Lower lobe of right lung (tissue), 2 donors: ENCODE results near the gene AFF3. TPM values are rescaled to one million over a fixed set of nuclear protein-coding genes. Genes with fewer than 3 reads are reported as not detected.

ENCODE experiments used
- ATAC-seq, 2 donors: fragments of 200-7000 bp; cut with Tn5 transposase; one replicate each; pipeline ENCODE4 v1.9.1; 2020 to 2022; ENCODE audit warnings: mild to moderate bottlenecking in 2 of 2, moderate library complexity in 2 of 2
- DNase-seq: peaks from one replicate; pipeline ENCODE4 v3.0.0-alpha.2; 2020
- H3K27ac ChIP-seq: fragments of 200-600 bp; one replicate; pipeline ENCODE4 v1.8.0; 2022
- H3K27me3 ChIP-seq: fragments of 200-600 bp; one replicate; pipeline ENCODE4 v1.8.0; 2022; ENCODE audit warnings: low read depth
- H3K36me3 ChIP-seq: fragments of 200-600 bp; one replicate; pipeline ENCODE4 v1.8.0; 2022; ENCODE audit warnings: mild to moderate bottlenecking
- H3K4me1 ChIP-seq: fragments of 200-600 bp; one replicate; pipeline ENCODE4 v1.8.0; 2022
- H3K4me3 ChIP-seq: fragments of 200-600 bp; one replicate; pipeline ENCODE4 v1.8.0; 2022; ENCODE audit warnings: mild to moderate bottlenecking
- H3K9me3 ChIP-seq: fragments of 200-600 bp; one replicate; pipeline ENCODE4 v1.8.0; 2022
- CTCF ChIP-seq: fragments of 200-600 bp; IDR thresholded peaks from one replicate; pipeline ENCODE4 v1.8.0; 2022; ENCODE audit warnings: antibody characterized with exemption, mild to moderate bottlenecking
- intact Hi-C: fragments of 100-400 bp; cut with DNase I; formaldehyde crosslinking; loops from one replicate; pipeline ENCODE4 v1.11.0; 2022
- total RNA-seq: library from RNA; stranded (reverse); fragmentation: NEBNext Ultra II Directional; extraction: Animal tissue kit (Norgen Biotek cat#: 25700); gene quantifications from one replicate; pipeline ENCODE4 v1.2.1, GENCODE V29; 2021
- donor health status: DM: no; HTN: yes; CAD: no; lungs with severe emphysema.

Gene AFF3
- total RNA-seq, 1 donor from 2014 or later: 57.3 TPM

GRCh38 chr2:100036793-100037192 is 105.6 kb downstream of the AFF3 start:
- no peak for TF ChIP-seq CTCF
- DNase-seq (no peak), ATAC-seq (no peak)
- no peaks in the 10 kb centered on the region for H3K36me3 ChIP-seq
- intact Hi-C loops: no loop called here
- H3K27ac ChIP-seq: no peak overlapping the region
- no peak overlapping the region for H3K4me3 ChIP-seq
- no peaks in the 10 kb centered on the region for H3K9me3 ChIP-seq
- no peaks in the 10 kb centered on the region for H3K27me3 ChIP-seq
- H3K4me1 ChIP-seq: peaks cover 7% of the 10 kb centered on the region

- H3K27ac ChIP-seq: no peak overlapping the region
- no peaks in the 10 kb centered on the region for H3K36me3 ChIP-seq
- H3K27me3 ChIP-seq: no peaks in the 10 kb centered on the region
- no peak overlapping the region for H3K4me3 ChIP-seq
- no peak for DNase-seq
- peaks cover 7% of the 10 kb centered on the region for H3K4me1 ChIP-seq
- ATAC-seq: no peak
- no peak for TF ChIP-seq CTCF
- intact Hi-C loops: no loop called here
- no peaks in the 10 kb centered on the region for H3K9me3 ChIP-seq
Measured at GRCh38 chr2:100036026-100036425, 106.4 kb downstream of the AFF3 start.

GRCh38 chr2:100034431-100034830 is 108.0 kb downstream of the AFF3 start:
- Histone ChIP-seq H3K4me1 (peaks cover 7% of the 10 kb centered on the region), H3K27me3 (no peaks in the 10 kb centered on the region), H3K27ac (no peak overlapping the region), H3K9me3 (no peaks in the 10 kb centered on the region), H3K4me3 (no peak overlapping the region), H3K36me3 (no peaks in the 10 kb centered on the region)
- no peak for TF ChIP-seq CTCF
- ATAC-seq: no peak
- intact Hi-C loops: no loop called here
- DNase-seq: no peak

- Histone ChIP-seq H3K9me3 (no peaks in the 10 kb centered on the region), H3K27me3 (no peaks in the 10 kb centered on the region), H3K4me1 (peaks cover 7% of the 10 kb centered on the region), H3K4me3 (no peak overlapping the region), H3K27ac (no peak overlapping the region), H3K36me3 (no peaks in the 10 kb centered on the region)
- DNase-seq (no peak), ATAC-seq (no peak)
- intact Hi-C loops: no loop called here
- TF ChIP-seq CTCF: no peak
Measured at GRCh38 chr2:100033976-100034375, 108.4 kb downstream of the AFF3 start.

- intact Hi-C loops: no loop called here
- peak in 1 of 2 donors; percentile 65 for ATAC-seq
- H3K27ac ChIP-seq: no peak overlapping the region
- no peaks in the 10 kb centered on the region for H3K36me3 ChIP-seq
- peaks cover 2% of the 10 kb centered on the region for H3K4me1 ChIP-seq
- no peak for TF ChIP-seq CTCF
- H3K27me3 ChIP-seq: no peaks in the 10 kb centered on the region
- no peak for DNase-seq
- no peak overlapping the region for H3K4me3 ChIP-seq
- H3K9me3 ChIP-seq: no peaks in the 10 kb centered on the region
Measured at GRCh38 chr2:100031604-100032003, 110.8 kb downstream of the AFF3 start.

GRCh38 chr2:100029460-100029859 is 112.9 kb downstream of the AFF3 start:
- no peak for ATAC-seq
- Histone ChIP-seq H3K4me1 (no peaks in the 10 kb centered on the region), H3K27me3 (no peaks in the 10 kb centered on the region), H3K9me3 (no peaks in the 10 kb centered on the region), H3K4me3 (no peak overlapping the region), H3K36me3 (no peaks in the 10 kb centered on the region), H3K27ac (no peak overlapping the region)
- intact Hi-C loops: no loop called here
- DNase-seq: no peak
- no peak for TF ChIP-seq CTCF
